Measurements from ENCODE around the gene ARHGAP23.
"Not testable (repeated sequence)": the region's sequence is repeated elsewhere in the genome, so short reads cannot be mapped to it uniquely, and the experiment has no call there.

GRCh38 chr17:38489774-38490173 lies 61.5 kb downstream of the ARHGAP23 start:
- TF ChIP-seq CTCF (conservative IDR thresholded peaks at IDR 0.05; ENCODE audit: low read length); EZH2phosphoT487 (IDR thresholded peaks at IDR 0.05; ENCODE audit: borderline replicate concordance): not testable (repeated sequence)
